ENCODE results near the gene TRIM7.
"Not testable (repeated sequence)": the region's sequence is repeated elsewhere in the genome, so short reads cannot be mapped to it uniquely, and the experiment has no call there.

GRCh38 chr5:181210148-181210547, 5.2 kb upstream of the TRIM7 start:
- not testable (repeated sequence) for TF ChIP-seq EZH2phosphoT487 (IDR thresholded peaks at IDR 0.05; ENCODE audit: insufficient read depth, low read depth); EZH2 (IDR thresholded peaks at IDR 0.05; ENCODE audit: insufficient read depth, poor library complexity, severe bottlenecking)
